COR-L47 (cell line): ENCODE results near the gene CARS2.
"Not testable (repeated sequence)": the region's sequence is repeated elsewhere in the genome, so short reads cannot be mapped to it uniquely, and the experiment has no call there.

Source experiments
- DNase-seq: peaks from one replicate; lab custom pipeline; 2025; lab: John Stamatoyannopoulos, UW

Gene CARS2

DNA sequence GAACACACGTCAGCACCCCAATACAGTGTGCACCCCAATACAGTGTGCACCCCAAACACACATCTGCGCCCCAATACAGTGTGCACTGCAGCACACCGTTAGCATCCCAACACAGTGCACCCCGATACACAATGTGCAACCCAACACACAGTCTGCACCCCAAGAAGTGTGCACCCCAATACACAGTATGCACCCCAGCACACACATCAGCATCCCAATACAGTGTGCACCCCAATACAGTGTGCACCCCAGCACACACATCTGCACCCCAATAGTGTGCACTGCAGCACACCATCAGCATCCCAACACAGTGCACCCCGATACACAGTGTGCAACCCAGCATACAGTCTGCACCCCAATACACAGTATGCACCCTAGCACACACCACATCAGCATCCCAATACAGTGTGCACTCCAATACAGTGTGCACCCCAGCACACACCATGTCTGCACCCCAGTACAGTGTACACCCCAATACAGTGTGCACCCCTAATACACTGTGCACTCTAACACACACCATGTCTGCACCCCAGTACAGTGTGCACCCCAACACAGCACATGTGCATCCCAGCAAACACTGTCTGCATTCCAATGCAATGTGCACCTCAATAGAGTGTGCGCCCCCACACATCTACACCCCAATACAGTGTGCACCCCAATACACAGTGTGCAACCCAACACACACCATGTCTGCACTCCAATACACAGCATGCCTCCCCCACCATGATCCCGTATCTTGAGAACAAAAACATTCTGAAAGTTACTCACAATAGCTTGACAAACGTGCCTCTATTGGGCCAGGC is 855 bp upstream of the CARS2 start:
- DNase-seq: no peak

DNA sequence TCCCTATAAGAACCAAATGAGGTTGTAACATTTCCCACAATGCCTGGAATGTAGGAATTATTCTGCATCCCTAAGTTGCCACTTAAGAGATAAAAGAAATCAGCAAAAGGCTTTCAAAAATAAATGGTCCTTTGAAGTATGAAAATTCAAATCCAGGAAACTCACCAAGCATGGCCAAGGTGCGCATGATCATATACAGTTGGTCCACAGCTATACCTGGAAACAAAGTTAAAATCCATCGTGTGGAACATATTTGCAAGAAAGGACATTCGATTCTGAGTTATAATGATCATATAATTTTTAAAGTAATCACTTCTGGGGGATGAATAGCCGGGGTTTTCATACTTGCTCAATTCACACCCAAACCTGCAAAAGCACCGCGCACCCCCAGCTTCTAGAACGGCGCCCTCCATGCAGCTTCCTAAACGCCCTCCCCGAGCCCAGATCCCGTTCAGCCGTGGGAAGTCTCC is 525 bp downstream of the CARS2 start:
- DNase-seq: no peak

DNA sequence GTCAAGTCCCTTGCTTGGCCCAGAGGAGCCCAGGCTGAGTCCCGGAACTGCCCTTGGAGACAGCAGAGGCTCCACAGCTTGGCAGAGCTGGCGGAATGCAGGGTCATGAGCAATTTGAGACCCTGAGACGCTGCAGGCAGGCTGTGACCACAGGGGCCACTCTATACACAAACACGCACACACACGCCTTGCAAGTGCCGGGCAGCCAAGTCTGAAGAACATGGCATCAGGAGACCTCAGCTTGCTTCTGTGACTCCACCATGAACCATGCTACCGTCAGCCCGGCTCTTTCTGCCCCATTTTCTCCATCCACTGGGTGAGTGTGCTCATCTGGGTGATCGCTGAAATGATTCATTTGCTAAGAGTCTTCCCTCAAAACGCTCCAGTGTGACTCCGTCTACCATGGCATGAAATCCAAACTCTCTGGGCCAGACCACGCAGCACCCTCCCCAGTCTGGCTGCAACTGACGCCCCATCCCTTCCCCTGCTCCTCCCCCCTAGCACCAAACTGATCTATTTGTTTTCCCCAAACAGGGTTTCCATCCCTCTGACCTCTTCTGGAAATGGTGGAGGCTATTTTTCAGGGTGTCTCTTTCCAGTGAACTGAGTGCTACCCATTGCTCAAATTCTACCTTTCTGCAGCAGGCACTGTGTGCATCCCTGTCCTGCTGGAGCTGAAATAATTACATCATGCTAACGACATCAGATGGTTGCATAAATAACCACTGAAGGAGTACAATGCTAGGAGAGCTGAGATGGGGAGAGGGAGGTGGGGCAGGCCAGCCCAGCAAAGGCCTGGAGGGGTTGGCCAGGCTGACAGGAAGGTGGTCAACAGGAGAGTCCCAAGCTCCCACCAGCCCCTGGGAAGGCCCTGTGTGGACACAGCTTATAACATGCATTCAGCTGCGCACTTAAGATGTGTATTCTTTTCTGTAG is 3.1 kb downstream of the CARS2 start:
- no peak for DNase-seq

DNA sequence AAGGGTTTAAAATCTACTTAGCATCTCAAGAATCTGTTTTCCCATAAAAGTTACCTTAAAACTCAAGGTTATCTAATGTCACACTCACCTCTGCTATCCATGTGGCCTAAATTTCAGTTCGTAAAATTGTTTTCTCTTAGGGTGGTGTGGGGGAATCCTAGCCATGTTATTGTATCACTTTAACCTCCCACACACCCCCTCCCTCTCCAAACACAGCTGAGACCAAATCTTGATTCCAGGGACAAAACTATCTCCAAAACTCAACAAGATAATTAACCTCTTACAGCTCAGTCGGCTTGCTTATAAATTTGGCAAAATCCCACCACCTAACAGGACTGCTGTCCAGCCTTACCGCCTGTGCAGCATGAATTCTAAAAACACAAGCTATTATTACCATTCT is 3.8 kb downstream of the CARS2 start:
- no peak for DNase-seq

DNA sequence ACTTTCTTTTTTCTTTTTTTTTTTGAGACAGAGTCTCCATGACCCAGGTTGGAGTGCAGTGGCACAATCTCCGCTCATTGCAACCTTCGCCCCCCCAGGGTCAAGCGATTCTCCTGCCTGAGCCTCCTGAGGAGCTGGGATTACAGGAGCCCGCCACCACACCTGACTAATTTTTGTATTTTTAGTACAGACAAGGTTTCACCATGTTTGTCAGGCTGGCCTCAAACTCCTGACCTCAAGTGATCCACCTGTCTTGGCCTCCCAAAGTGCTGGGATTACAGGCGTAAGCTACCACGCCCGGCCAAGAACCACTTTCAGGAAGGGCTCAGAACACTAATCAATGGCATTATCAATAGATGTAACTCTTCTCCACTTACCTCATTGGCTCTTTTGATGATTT is 4.9 kb downstream of the CARS2 start:
- DNase-seq: not testable (repeated sequence)

DNA sequence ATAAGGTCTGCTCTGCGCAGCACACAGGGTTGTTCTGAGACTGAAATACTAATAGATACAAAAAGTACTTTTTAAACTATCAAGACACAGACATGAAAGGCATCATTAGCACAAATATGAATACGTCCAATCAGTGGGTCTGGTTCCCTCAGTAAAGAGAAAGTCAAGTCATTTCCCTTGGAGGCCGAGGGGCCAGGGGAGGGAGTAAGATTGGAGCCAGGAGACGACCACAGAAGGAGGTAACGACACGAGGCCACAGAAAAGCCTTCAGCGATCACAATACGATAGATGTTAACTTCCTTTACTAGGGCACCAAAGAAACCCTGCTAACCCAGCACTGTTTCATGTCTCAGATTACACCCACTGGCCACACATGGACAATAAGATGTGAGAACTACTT is 5.3 kb downstream of the CARS2 start:
- DNase-seq: no peak

DNA sequence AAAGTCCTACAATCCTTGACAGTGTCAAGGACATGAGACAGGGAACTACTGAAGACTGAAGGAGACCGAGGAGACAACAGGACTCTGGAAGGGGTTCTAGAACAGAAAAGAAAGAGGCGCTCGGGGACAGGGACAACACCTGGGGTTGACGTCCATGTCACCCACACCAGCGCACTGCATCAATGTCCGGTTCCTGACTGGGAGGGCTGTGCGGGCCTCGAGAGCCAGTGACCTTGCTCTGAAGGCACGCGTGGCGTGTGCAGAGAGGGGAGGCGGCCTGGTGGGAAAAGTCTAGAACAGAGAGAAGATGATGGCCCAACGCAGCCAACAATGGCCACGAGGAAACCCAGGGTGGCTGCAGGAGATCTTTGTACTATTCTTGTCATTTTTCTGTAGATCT is 5.7 kb downstream of the CARS2 start:
- DNase-seq: no peak

DNA sequence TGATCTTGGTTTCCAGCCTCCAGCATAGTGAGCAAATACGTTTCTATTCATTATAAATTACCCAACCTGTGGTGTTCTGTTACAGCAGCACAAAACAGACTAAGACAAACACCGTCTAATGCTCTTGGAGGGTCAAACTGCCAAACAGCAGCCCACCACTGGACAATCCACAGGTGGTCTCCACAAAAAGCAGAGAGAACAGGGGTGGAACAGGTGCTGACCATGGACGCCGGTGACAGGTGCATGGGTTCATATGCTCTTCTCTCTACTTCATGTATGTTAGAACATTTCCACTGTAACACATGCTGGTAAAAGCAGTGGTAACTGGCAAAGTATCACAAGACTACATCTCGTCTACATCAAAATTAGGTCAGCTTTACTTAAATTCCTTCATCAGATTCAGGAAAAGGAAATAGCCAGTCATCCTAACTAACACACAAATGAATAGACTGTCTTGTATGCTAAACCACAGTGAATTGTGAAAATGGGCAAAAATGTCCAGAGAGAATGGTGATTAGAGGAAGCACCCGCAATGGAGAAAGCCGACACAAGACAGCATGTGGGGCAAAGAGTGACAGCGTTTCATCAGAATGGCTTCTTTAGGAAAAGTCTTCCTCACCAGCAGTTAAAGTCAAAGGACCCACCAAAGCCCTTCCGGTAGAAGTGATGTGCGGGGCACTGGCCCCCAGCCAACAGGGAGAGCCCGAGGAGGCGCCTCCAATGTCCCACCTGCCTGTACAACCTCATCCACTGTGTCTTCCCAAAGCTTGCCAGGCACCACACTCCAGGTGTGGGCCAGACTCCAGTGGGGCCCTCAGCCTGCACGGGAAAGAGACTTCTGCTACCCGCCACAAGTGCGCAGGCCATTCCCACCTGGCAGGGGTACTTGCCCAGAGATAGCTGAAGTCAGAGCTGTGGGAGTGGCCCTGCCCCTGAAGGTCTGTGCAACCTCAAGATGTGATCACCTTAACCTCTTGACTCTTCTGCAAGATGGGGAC is 6.5 kb downstream of the CARS2 start:
- no peak for DNase-seq

DNA sequence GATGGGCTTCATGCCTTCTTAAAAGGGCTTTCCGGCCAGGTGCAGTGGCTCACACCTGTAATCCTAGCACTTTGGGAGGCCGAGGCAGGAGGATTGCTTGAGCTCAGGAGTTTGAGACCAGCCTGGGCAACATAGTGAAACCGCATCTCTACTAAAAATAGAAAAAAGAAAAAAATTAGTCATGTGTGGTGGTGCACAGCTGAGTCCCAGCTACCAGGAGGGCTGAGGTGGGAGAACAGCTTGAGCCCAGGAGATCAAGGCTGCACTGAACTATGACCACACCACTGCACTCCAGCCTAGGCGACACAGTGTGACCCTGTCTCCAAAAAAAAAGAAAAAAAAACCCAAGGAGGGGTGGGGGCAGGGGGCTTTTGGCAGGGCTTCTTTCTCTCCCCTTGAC is 7.2 kb downstream of the CARS2 start:
- no peak for DNase-seq

DNA sequence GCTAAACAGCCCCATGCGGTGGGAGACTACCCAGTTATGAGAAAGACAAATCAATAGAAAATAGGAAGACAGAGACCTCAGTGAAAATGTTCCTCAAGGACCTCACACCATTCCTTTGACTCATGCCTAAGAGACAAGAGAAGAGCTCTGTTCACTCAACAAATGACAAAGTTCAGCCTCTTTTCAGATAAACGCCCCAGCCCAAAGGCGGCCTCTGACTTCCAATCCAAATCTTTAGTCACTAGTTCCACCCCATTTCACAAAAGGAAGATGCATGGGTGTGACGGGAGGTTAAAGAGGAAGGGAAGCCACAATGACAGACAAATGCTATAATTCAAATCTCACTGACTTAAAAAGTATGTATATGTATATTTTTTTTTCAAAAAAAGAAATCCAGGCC is 8.1 kb downstream of the CARS2 start:
- DNase-seq: no peak

DNA sequence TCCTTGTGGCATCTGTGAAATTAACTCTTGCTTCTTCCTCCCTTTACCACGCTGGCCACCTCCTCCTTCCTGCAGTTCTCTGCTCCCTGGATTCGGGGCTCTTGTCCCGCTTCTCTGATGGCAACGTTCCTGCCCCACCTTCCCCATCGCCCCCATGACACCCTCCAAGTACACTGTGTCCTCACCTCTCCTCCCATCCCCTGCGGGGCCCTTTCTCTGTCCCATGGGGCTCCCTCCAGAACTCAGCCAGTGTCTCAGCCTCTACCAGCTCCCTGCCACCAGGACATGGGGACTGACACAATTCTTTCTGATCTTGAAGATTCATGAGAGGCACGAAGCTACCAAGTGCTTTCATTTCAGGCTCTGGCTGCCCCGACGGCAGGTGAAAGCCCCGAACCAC is 9.1 kb downstream of the CARS2 start:
- no peak for DNase-seq

DNA sequence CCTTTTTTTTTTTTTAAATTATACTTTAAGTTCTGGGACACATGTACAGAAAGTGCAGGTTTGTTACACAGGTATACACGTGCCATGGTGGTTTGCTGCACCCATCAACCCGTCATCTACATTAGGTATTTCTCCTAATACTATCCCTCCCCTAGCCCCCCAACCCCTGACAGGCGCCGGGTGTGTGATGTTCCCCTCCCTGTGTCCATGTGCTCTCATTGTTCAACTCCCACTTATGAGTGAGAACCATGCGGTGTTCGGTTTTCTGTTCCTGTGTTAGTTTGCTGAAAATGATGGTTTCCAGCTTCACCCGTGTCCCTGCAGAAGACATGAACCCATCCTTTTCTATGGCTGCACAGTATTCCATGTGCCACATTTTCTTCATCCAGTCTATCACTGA is 10.1 kb downstream of the CARS2 start:
- not testable (repeated sequence) for DNase-seq

DNA sequence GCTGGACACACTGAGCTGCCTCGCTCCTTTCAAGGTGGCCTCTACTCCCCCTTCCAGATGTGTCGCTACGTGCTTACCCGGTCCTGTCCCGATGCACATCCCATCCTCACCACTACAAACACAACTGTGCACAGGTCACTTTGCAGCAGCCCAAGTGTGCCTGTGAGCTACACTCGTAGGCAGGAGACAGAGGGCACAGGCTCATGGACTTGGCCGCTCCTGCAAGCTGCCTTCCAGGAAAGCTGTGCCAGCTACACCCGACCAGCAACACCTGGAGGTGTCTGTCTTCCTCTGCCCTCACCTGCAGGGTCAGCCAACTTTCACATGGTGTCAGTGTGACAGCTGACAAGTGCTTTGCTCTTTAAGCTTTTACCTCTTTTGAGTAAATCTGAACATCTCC is 15.4 kb downstream of the CARS2 start:
- DNase-seq: no peak

DNA sequence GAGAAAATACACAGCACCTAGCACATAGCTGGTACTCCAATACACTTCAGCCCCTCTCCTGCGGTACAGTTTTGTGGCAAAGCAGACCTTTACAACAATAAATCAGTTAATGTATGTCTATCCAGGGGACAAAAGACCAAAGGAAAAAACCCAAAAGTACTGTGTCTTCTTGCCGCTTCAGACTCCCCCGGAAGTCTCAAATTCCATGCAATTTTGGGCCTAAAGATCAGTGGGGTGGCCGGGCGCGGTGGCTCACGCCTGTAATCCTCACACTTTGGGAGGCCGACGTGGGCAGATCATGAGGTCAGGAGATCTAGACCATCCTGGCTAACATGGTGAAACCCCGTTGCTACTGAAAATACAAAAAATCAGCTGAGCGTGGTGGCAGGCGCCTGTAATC is 16.2 kb downstream of the CARS2 start:
- DNase-seq: no peak

DNA sequence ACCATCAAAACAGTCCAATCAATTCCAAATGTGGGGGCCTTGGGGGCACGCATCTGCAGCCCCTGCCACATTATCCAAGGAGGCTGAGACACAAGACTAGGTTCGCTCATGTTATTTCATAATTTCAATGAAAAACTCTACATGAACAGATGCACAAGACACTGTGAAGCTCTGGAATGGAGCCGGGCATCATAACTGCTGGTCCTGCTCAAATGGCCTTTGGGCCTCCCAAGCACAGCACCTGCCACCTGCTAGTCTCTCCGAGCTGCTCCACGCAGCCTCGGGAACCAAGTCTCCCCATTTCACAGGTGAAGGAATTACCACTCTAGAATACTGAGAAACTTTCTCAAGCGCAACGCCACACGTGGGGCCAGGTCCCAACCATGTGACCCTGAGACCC is 16.9 kb downstream of the CARS2 start:
- no peak for DNase-seq

DNA sequence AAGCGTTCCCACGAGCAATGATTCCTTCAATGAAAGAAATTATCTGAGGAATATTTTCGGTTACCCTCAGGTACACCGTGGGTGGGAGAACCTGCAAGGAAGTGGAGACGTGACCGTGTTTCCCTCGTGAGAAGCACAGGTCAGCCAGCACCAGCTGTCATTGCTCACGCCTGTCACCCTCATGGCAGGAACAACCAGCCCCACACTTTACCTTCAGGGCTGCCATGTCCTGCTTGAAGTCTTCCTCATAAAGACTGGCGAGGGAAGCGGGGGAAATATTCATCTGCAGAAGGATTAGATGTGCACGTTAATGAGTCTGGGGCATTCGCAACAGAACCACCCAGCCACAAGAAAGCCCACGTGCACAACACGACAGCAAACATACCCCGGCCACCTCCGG is 18.2 kb downstream of the CARS2 start:
- no peak for DNase-seq

DNA sequence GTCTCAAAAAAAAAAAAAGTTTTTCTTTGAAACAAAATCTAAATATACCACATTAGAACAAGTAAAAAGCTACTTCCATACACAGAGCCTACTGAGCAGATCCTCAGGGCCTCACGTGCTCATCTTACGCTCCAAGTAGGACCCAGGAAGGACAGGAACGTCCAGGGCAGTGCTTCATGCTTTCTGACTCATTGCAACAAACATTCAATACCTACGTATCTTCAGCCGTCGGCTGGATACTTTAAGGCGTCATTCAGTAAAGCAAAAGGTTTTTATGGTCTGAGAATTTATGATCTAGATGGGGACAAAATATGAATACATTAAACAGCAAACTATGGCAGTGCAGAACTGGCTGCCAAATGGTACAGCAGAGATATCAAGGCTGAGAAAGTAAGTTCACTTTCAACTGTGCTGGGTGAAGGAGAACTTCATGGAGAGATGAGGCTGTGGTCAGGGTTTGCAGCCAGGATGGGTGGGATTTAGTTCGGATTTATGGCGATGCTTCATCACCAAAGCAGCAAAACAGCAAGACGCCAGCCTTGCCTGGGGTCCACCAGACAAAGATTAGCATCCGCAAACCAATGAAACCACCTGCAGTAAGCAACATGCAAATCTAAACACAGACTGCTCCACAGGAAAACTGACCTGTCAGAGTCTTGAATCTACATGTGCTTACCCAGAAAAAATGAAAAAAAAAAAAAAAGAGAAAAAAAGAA is 20.5 kb downstream of the CARS2 start:
- DNase-seq: no peak

DNA sequence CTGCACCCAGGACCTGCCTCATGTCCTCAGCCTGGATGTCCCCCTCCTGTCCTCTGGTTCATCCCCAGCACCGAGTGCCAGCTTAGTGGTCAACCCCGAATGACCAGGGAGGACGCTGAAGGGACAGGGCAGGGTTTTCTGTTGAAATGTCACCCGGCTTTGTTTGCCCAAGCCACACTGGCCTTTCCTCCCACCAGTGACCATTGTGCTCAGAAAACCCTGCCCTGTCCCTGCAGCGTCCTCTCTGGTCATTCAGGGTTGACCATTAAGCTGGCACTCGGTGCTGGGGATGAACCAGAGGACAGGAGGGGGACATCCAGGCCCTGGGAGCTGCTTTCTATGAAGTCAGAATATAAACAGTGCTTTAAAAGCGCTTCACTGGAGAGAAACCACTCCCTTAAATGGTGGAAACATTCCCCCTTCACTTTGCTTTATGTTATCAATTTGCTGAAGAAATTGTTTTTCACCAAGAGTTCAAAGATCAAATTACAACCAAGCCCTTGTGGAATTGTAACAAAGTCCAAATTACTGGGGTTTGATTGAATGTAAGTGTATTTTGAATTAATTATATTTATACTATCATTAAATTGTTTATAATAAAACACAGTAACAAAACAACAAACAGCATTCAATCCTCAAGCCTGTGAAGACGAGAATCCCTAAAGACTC is 21.4 kb downstream of the CARS2 start:
- no peak for DNase-seq

DNA sequence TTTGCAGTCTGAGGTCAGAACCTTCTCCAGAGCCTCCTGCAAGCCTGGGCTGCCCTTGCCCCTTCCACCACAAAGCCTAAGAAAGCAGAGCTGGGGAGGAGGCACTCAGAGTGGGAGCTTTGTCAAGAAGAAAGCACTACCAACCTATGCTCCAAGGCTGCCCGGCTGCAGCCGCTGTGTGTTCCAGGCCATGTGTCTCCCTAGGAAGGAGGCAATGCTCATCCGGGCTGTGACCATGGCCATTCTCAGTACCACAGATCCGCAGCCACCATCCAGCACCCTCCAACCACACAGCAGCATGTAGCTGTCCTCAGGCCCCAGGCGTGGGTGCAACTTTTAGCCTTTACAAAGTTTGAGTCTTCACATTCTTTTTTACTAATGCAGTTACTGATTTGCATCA is 22.0 kb downstream of the CARS2 start:
- DNase-seq: no peak

DNA sequence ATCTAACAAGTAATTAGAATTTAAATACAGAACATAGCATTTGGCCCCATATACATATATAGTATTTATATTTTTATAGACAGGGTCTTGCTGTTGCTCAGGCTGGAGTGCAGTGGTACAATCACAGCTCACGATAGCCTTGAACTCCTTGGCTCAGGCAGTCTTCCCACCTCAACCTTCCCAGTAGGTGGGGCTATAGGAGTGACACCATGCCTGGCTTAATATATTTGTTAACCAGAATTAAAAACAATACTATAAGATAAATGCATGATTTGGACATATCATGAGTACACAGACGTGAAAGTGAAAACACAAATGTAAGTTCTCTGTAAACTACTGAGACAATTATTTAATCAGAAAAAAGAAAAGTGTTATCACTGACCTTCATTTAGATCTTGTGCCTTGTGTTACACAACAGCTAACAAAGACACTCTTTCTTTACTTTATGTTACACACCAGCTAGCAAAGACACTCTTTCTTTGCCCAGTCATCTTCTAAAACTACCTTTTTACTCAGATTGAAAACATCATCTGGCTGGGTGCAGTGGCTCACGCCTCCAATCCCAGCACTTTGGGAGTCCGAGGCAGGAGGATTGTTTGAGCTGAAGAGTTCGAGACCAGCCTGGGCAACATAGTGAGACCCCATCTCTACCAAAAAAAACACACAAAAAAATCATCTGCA is 22.6 kb downstream of the CARS2 start:
- DNase-seq: no peak
